Colon (tissue), 2 donors: Measurements from ENCODE around the gene PPP1R14C.

Experiments used
- FAIRE-seq: peaks from 2 replicates; lab custom pipeline; 2012; peaks lifted over from hg19 to GRCh38; lab: Jason Lieb, UNC
- donor health status: control.
- donor health status: control.

PPP1R14C gene

DNA sequence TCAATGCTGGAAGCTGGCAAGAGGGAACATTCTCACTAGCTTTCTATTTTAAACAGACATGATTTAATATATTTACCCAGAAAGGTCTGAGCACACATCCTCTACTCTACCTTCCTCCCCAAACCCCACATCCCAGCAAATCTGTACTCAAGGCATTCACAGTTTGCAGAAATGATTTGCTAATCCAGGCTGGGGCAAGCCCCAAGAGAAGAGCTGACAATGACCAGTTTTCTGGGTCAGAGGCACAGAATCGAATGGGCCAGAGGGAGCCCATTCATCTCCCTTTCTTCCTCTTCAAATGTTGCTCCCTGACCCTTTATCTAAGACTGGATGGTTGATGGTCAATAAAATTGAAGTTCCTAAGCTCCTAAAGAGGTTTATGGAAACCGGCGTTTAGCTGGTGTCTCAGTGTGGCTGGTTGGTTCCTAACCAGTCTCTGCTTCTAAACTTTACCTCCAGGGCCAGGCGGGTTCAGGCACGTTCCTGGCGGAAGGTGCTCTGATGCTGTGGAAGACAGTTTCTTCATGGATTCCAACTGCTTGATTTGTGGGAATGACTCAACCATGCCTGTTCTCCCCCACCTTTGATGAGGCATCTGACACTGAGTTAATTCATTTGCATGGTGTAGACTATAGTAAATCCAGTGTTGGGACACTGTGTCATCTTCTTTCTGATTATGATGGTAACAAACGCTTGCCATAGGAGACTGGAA, 129.6 kb downstream of the PPP1R14C start:
- FAIRE-seq, result no peak

DNA sequence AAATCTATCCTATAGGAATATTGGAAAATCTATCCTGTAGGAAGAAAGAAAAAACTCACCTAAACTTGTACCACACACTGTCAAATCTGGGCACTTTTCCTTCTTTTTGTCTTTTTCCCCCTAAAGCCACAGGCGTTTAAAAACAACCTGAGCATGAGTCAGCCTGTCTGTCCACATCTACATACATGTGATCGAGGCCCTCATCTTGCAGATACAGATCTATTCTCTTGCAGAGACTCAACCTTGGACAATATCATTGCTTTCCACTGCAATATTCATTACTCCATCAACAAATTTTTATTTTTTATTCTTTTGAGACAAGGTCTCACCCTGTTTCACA, 130.1 kb downstream of the PPP1R14C start:
- no peak for FAIRE-seq

DNA sequence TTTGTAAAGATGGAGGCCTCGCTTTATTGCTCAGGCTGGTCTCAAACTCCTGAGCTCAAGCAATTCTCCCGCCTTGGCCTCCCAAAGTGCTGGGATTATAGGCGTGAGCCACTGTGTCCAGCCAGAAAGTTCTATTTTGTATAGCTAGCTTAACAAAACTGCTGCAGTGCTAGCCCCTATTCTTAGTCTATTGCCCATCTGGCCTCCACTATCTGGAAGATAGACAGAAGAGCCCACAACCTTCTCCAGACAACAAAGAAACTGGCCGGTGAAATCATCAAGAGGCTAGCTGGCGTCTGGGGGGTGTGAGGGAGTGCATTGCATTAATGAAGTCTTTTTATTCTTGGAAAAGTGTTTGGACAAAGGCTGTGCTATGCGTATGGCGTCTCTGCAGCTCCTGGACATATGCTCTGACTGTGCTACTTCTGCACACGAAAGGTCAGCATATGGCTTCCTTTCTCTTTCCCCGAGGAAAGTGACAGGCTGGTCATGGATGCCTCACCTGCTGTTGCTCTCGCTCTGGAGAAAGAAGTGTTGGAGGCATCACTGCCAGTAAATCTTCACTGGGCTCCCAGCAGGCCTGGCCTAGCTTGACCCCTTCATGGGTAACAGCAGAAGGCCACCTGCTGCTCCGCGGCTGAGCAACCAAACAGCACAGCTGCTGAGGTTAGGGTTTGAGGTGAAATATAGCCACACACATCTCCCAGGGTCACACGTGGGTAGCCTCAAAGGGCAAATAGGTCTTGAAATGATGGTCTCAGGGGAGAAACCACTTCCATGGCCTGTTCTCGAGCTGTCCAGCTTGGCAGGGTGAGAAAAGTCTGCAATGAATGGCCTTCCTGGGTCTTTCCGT, 130.8 kb downstream of the PPP1R14C start:
- no peak for FAIRE-seq

DNA sequence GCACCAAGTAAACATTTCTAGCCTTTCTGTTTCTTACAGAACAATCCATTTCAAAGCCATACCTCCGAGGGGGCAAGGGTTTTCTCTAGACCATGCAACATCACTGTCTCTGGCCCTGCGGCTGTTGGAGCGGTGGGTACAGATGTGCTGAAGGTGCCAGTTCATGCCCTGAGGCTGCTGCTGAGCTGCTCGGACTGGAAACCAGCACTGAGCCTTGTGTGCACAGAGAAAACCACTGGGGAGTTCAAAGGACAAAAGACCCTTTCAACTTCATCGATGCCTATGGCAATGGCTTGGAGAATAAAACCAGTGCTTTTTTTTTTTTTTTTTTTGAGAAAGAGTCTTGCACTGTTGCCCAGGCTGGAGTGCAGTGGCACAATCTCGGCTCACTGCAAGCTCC, 132.6 kb downstream of the PPP1R14C start:
- FAIRE-seq, result no peak

DNA sequence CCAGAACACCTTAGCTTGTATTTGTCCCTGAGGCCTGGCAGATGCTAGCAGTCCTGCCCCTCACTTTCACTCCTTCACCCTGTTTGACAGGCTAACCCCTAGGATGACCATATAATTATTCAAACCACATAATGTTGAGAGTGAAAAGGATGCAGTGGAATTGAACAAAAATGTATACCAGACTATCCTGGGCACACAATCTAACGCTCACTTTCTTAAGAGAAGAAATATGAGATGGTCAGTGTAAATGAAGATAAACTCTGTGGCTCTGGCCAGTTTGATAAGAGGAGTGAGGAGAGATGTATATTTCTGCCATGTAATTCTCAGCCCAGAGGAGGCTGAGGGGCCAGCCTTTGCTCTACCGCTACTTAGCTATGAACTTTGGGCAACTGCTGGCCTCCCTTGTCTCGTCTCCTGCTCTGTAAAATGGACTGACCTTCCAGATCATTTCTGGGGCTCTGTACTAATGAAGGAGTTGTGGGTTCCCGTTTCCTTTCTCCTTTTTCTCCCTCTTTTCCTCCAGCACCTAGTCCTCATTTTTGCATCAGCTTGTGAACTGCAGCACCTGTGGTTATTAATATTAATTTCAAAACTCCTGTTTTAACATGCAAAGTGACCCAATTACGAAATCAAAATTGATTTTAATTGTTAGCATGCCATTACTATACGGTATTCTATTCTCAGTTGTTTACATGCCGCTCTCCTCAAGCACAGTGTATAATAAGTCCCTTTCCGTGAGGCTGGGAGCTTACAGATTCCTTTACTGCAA, 133.5 kb downstream of the PPP1R14C start:
- FAIRE-seq, result no peak

DNA sequence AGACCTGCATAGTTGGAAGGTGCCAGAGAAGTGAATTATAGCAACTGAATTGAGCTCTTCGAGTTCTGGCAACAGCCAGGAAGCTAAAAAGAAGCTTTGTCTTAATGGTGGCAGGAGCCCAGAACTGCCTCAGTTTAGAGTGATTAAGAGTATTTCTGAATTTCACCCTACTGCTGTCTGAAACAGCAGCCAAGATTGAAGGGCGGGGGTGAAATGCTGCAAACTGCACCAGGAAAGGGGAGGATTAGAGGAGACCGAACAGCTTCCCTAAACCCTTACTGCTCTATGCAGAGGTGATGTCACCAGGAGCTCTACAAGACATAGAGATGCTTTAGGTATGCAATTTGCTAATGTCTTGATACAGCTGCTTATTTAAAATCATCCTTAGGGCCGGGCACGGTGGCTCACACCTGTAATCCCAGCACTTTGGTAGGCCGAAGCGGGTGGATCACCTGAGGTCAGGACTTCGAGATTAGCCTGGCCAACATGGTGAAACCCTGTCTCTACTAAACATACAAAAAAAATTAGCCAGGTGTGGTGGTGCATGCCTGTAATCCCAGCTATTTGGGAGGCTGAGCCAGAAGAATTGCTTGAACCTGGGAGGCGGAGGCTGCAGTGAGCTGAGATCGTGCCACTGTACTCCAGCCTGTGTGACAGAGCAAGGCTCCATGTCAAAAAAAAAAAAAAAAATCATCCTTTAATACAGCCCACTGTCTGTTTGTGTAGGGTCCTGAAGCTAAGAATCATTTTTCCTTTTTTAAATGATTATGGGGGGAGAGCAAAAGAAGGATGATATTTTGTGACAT, 134.3 kb downstream of the PPP1R14C start:
- FAIRE-seq, result no peak

DNA sequence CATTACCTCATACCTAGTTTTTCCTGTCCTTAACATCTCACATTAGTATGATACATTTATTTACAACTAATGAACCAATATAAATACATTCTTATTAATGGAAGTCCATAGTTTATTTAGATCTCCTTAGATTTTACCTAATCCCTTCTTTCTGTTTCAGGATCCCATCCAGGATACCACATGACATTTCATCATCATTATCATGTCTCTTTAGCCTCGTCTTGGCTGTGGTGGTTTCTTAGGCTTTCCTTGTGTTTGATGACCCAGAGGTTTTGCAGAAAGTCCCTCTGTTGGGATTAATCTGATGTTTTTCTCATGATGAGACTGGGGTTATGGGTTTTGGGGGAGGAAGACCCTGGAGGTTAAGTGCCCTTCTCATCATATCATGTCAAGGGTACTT, 136.7 kb downstream of the PPP1R14C start:
- no peak for FAIRE-seq

DNA sequence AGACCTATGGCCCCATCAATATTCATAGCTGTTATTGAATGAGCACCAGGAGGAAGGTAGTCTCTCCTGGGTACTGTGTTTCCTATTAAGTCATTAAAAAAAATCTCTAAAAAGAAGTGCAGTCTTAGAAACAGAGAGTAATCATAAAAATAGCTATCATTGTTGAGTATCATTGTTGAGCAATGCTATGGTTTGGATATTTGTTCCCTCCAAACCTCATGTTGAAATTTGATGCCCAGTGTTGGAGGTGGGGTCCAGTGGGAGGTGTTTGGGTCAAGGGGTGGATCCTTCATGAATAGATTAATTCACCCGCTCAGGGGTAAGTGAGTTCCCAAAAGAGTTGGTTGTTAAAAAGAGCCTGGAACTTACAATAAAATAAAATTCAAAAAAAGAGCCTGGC, 137.9 kb downstream of the PPP1R14C start:
- no peak for FAIRE-seq

DNA sequence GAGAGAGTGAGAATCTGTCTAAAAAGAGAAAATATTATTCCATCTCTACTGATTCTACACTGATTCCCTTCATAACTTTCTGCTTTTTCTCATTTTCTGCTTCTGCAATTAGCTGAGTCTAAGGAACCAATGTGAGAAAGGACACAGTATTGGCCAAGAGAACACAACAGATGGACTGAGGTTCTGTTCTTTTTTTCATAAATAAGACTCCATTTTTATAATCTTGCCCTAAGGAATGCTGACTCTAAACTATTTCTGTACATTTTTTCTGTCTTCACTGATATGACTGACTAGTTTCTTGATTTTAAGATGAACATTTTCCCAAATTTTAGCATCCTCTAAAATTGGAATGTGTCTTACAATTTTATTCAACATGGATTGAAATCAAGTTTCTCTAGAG, 138.9 kb downstream of the PPP1R14C start:
- FAIRE-seq, result no peak

DNA sequence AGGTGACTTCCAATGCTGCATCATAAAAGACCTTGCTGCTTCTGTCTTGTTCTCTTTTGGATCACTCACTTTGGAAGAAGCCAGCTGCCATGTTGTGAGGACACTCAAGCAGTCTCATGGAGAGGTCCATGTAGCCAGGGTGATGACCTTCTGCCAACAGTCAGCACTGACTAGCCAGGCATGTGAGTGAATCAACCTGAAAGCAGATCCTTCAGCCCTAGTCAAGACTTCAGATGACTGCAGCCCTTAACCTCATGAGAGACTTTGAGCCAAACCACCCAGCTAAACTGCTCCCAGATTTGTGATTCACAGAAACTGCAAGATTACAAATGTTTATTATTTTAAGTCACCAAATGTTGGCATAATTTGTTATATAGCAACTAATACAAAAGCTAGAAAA, 140.0 kb downstream of the PPP1R14C start:
- no peak for FAIRE-seq

DNA sequence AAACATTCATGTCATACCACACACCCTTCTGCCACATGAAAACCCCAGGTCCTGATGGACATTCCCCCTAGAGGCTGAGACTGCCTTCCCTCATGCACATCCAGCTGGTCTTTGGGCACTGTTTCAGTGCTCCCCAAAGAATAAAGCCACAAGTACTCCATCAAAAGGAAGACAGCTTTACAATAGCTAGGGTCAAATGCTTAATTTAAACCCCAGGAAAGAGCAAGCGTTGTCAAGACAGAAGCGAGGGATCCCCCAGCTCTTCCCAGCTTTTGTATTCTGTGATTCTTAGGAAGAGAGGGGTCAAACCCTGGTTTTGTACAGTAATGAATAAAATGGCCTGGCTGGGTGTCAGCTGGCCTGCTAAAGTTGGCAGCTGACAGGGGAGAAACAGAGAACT, 143.6 kb downstream of the PPP1R14C start:
- FAIRE-seq, result no peak

DNA sequence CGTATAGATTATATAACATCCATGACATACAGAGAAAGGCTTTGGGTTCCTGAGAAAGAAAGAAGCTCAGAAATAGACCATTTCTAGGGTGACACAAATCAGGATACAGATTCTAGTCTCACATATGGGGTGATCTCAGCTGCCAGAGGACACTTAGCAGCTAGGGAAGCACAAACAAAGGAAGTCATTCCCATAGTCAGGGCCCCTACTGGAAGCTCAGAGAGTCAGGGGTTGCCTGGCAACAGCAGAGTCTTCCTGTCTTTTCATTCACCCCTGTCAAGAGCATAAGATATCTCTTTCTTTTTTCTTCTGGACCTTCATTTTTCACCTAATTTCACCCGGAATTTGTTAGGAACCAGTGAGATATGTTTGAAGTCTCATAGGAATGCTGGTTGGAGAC, 144.1 kb downstream of the PPP1R14C start:
- FAIRE-seq, result no peak

DNA sequence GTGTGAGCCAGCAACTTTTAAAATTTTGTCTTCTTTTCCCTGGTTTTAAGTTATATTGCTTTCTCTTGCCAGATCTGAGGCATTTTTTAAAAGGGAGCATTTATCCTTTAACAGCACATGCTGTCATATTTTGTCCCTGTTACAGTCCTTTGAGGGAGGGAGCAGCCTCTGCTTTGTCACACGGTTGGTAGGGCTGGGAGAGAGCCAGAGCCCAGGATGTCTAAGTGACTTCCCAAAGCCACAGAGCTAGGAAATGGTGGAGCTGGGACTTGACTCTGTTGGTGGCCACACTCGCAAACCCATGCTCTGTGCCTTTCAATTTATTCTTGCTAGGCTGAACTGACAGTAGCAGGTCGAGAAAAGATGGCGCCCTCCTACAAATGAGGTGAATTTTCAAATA, 145.6 kb downstream of the PPP1R14C start:
- no peak for FAIRE-seq

DNA sequence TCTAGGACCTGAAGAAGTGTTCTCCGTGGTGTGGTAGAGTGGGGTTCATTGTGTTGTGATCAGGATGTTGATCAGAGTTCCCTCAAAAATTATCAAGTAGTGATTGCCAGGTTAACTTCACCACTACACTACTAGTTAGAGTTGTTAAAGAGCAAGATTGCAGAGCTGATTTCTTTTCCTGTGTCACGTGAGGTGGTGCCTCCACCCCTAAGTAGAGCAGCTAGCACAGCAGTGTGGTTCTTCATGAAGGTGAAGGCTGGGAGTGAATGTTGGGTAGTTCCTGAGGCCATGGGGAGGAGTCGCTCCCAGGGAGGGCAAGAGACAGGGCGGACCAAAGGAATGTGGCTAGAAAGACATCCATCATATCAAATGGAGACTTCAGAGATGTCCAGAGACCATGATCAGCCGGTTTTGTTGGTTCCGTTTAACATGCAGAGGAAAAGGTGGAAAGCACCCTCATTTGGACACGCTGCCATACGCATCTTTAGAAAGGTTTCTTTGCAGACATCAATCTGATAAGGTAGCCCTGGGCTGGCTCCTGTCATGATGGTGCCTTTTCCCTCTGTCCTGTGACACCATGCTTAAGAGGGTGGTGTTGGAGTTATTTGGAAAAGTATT, 146.7 kb downstream of the PPP1R14C start:
- no peak for FAIRE-seq

DNA sequence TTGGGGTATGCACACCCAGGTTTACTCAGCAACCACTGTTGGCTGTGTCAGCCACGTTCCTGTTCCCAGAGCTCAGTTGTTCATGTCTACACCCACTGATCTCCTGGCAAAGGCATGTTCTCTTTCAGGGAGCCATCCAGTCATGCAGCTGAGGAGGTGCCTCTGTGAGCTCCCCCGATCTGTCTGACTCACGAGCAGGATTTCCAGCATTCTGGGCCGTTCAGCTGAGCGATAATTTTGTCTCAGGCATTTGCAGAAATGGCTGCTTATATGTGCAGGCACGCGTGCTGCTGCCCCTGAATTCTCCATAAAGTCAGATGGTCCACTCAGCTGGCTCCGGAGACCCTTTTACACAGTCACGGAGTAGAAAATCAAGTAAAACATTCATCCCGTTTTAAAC, 147.6 kb downstream of the PPP1R14C start:
- FAIRE-seq, result no peak

DNA sequence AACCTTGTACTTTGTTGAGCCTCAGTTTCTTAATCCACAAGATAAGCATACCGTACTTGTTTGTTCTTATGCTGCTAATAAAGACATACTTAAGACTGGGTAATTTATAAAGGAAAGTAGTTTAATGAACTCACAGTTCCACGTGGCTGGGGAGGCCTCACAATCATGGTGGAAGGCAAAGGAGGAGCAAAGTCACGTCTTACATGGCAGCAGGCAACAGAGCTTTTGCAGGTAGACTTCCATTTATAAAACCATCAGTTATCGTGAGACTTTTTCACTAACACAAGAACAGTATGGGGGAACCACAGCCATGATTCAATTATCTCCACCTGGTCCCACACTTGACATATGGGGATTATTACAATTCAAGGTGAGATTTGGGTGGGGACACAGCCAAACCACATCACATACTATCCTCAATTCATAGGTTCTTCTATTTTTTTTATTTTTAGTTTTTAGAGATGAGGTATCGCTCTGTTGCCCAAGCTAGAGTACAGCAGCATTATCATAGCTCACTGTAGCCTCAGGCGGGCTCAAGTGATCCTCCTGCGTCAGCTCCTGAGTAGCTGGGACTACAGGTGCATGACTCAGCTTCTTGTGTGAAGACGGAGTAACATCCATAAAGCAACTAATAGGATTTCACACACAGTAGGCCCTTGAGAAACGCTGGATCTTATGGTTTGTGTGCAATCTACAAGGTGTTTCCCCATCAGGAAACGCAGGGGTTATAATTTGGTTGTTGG, 149.3 kb downstream of the PPP1R14C start:
- FAIRE-seq, result no peak

DNA sequence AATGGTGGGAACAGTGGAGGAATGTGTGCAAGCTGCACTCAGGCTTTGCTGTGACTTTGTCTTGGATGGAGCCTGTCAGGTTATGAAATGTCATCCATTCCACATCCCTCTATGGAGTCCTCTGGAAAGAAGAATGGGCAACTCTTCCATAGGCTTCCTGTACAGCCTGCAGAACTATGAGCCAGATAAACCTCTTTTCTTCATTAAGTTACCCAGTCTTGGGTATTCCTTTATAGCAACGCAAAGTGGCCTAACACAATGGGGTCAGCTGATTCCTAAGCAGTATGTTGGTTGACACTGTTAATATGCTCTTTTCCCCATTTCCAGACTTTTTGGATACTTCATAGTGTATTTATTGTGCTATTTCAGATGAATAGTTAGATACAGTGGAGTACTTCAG, 150.2 kb downstream of the PPP1R14C start:
- FAIRE-seq, result no peak

DNA sequence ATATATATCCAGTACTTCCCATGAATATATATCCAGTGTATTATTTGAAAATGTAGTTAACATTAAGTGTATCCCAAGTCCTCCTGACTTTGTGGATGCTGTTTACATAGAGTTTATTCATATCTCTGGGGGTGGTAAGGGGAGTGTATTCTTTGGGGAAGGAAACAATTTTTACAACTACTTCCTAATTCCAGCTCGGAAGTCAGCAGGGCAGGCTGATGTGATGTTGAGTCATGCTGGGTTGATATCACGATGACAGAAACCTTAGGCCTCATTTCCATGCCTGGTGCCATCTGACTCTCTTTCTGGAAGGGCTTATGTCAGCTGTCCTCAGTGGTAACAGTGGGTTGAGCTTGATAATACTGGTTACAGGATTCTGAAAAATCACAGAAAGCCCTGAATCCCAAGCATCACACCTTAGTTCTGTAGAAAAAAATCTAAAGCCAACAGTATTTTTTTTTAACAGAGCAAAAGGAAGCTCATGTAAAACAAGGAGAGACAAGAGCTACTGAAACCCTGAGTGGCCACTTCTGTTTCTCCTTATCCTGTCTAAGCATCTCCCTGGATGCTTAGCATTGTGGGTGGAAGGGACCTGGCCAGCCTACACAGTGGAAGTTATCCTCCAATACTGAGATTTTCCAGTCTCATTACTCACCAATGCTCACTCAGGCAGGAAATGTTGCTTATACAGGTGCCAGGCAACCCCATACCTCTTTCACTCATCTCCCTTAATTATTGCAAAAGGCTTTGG, 150.8 kb downstream of the PPP1R14C start:
- no peak for FAIRE-seq

DNA sequence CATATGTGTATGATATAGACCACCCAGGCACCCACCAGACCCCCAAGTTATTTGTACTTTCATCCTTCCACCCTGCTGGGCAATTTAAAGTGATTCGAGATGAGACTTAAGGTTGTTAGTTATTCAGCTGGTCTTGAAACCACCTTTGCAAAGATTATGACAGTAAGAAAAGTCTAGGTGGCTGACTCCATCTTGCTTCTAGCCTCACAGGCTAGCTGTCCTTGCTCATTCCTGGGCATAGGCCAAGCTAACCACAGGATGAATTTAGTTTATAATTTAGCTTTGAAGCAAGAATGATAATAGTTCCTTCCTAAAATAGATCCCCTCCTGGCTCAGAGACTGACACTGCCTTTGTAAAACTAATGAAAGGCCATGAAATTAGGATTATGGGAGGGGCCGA, 154.0 kb downstream of the PPP1R14C start:
- no peak for FAIRE-seq

DNA sequence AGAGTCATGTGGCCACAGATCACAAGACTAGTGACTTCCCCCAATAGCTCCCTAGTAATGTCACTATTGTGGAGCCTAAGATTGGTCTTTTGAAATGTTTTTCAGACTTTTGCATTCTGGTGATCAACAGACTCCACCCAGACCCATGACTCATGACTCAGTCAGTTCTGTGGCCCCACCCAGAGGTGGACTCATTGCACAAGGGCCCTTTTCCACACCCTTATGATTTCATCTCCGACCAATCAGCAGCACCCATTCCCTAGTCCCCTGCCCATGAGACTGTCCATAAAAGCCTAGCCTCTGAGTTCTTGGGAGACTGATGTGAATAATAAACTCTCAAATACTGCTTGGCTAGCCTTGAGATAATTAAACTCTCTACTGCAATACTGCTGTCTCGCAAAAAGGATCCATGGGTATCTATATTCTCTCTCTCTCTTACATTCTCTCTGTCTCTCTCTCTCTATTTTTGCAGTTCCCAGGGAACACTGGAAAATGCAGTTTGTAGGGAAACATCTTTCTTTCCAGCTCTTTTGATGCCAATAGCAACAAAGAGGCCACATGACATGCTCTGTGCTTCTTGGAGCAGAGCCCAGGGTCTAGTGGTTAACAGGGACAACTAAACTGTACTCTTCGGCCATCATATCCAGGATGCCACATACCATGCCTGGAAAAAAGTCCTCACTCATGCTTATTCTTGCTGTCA, 154.6 kb downstream of the PPP1R14C start:
- no peak for FAIRE-seq
